ENCODE data around the gene AATF.

The AATF gene

GRCh38 chr17:36983618-36984017 lies 34.9 kb downstream of the AATF start:
- DNase-seq (ENCODE audit: low read depth): no peak
- H3K4me3 ChIP-seq (ENCODE audit: low read length): no peak overlapping the region
- no peak for TF ChIP-seq CTCF (conservative IDR thresholded peaks at IDR 0.05; ENCODE audit: low read depth, low read length)

DNA sequence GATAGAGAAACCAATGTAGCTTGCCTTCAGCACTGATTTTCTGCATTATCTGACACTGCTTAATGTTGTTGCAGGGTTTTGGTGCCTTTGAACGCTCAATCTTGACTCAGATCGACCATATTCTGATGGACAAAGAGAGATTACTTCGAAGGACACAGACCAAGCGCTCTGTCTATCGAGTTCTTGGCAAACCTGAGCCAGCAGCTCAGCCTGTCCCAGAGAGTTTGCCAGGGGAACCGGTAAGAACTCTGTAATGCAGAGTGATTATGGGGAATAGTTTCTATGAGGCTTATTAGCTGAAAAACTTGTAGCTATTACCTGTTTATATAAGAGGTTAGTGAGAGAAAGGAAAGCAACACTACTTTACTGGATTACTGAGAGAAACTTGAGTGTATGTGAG lies 40.4 kb downstream of the AATF start:
- TF ChIP-seq CTCF (conservative IDR thresholded peaks at IDR 0.05; ENCODE audit: low read depth, low read length): no peak
- no peak for DNase-seq (ENCODE audit: low read depth)
- H3K4me3 ChIP-seq (ENCODE audit: low read length): no peak overlapping the region

GRCh38 chr17:36992701-36993100 lies 43.9 kb downstream of the AATF start:
- no peak for DNase-seq (ENCODE audit: low read depth)
- TF ChIP-seq CTCF (conservative IDR thresholded peaks at IDR 0.05; ENCODE audit: low read depth, low read length): no peak
- no peak overlapping the region for H3K4me3 ChIP-seq (ENCODE audit: low read length)

- no peak overlapping the region for H3K4me3 ChIP-seq (ENCODE audit: low read length)
- TF ChIP-seq CTCF (conservative IDR thresholded peaks at IDR 0.05; ENCODE audit: low read depth, low read length): no peak
- DNase-seq (ENCODE audit: low read depth): no peak
These were observed 44.5 kb downstream of the AATF start for GRCh38 chr17:36993227-36993626.

DNA sequence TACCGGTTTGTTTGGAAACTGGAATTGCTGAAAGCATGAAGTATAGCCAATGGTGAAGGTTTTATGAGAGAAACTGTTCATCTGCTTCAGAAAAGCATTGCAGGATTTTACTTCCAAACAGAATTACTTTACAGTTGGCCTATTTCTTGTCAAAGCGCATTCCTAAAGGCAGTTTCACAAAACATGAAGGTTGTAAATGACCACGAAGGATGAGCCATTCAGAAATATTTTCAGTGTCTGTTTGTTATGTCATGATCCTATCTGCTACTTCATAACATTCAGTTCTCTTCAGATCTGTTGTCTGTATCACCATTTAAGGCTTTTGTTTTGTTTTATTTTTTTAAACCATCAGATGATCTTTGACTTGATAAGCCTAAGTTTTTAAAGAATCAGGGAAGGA lies 45.7 kb downstream of the AATF start:
- H3K4me3 ChIP-seq (ENCODE audit: low read length): no peak overlapping the region
- DNase-seq (ENCODE audit: low read depth): no peak
- TF ChIP-seq CTCF (conservative IDR thresholded peaks at IDR 0.05; ENCODE audit: low read depth, low read length): no peak

DNA sequence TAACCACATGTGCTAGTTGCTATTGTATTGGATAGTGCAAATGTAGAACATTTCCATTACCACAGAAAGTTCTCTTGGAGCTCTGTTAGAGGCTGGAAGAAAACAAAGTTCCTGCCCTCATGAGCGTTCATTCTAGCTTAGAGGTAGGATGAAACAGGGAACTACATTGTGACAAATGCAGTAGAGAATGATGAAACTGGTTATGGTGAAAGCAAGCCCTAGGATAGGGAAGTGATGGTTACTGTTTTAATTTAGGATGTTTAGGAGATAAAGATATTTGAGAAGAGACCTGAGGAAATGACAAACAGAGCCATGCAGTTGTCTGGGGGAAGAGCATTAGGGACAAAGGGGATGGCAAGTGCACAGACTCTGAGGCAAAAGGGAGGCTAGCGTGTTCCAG lies 50.7 kb downstream of the AATF start:
- no peak overlapping the region for H3K4me3 ChIP-seq (ENCODE audit: low read length)
- TF ChIP-seq CTCF (conservative IDR thresholded peaks at IDR 0.05; ENCODE audit: low read depth, low read length): no peak
- no peak for DNase-seq (ENCODE audit: low read depth)

- H3K4me3 ChIP-seq (ENCODE audit: low read length): no peak overlapping the region
- no peak for DNase-seq (ENCODE audit: low read depth)
- TF ChIP-seq CTCF (conservative IDR thresholded peaks at IDR 0.05; ENCODE audit: low read depth, low read length): no peak
These were observed 68.0 kb downstream of the AATF start for GRCh38 chr17:37016780-37017179.
